ENCODE measurements around the gene ANTXR1. TPM values are rescaled to one million over a fixed set of nuclear protein-coding genes. Genes with fewer than 3 reads are reported as not detected.

The ANTXR1 gene
- polyA plus RNA-seq, 1 of the 3 experiments (the other 2 are of a cell fraction), result 114 TPM

GRCh38 chr2:69178756-69179155 lies 165.8 kb downstream of the ANTXR1 start:
- no peak for DNase-seq
- no peaks in the 10 kb centered on the region for H3K9me2 ChIP-seq
- no peaks in the 10 kb centered on the region for H3K9me3 ChIP-seq
- H3K4me3 ChIP-seq (ENCODE audit: low read depth in 2 of 2, low read length in 1 of 2), result no peak overlapping the region
- POLR2A ChIA-PET, result no interaction called here
- H4K20me1 ChIP-seq (ENCODE audit: insufficient read depth), result no peaks in the 10 kb centered on the region
- TF ChIP-seq MXI1 (IDR thresholded peaks at IDR 0.05; ENCODE audit: low read depth, low read length), result no peak
- TF ChIP-seq TEAD4 (IDR thresholded peaks at IDR 0.05; ENCODE audit: borderline replicate concordance, insufficient read depth), result no peak
- TF ChIP-seq REST (IDR thresholded peaks at IDR 0.05; ENCODE audit: low read depth, low read length), result no peak
- TF ChIP-seq RCOR1 (IDR thresholded peaks at IDR 0.05; ENCODE audit: low read length), result no peak
- no peak for TF ChIP-seq NFIC (IDR thresholded peaks at IDR 0.05; ENCODE audit: borderline replicate concordance)
- TF ChIP-seq USF2 (IDR thresholded peaks at IDR 0.05; ENCODE audit: borderline replicate concordance, low read depth, low read length), result no peak
- TF ChIP-seq TCF12 (IDR thresholded peaks at IDR 0.05), result no peak
- no peak for TF ChIP-seq SIN3A (IDR thresholded peaks at IDR 0.05; ENCODE audit: borderline replicate concordance, low read depth, low read length)
- TF ChIP-seq, protein P1, sequence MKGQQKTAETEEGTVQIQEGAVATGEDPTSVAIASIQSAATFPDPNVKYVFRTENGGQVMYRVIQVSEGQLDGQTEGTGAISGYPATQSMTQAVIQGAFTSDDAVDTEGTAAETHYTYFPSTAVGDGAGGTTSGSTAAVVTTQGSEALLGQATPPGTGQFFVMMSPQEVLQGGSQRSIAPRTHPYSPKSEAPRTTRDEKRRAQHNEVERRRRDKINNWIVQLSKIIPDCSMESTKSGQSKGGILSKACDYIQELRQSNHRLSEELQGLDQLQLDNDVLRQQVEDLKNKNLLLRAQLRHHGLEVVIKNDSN (IDR thresholded peaks at IDR 0.05; ENCODE audit: borderline replicate concordance, low read depth), result no peak
- no peak for TF ChIP-seq ELF1 (IDR thresholded peaks at IDR 0.05)
- no peak for TF ChIP-seq EP300 (IDR thresholded peaks at IDR 0.05; ENCODE audit: borderline replicate concordance in 1 of 2, low read depth in 1 of 2, low read length in 1 of 2)
- H3K9ac ChIP-seq, result no peak overlapping the region
- H3K36me3 ChIP-seq (replicated peaks in 1 of 2; ENCODE audit: control insufficient read depth in 1 of 2, insufficient read depth in 2 of 2, low read length in 1 of 2), result peaks cover 35 to 43% of the 10 kb centered on the region in 2 experiments
- peaks cover 22 to 26% of the 10 kb centered on the region in 2 experiments for H3K4me1 ChIP-seq (ENCODE audit: control insufficient read depth in 1 of 2, insufficient read depth in 2 of 2, low read depth in 1 of 2, low read length in 1 of 2)
- H3K4me2 ChIP-seq, result no peak overlapping the region
- CTCF ChIA-PET, result interaction anchor here (0.7 to 1.0 kb wide), 2 partner anchors 9 to 114 kb away, joined by 3 read pairs; no protein-coding TSS in a partner anchor
- WGBS (ENCODE audit: low lambda C conversion rate), result 84% methylated on average over 3 of the region's 3 CpGs
- no peaks in the 10 kb centered on the region for H3K27me3 ChIP-seq (ENCODE audit: insufficient read depth)
- no peak overlapping the region for H2AFZ ChIP-seq (ENCODE audit: low read depth)
- H3F3A ChIP-seq (replicated peaks; ENCODE audit: insufficient read depth), result peaks cover 19% of the 10 kb centered on the region
- no peak overlapping the region for H3K27ac ChIP-seq (ENCODE audit: low read depth in 2 of 2, low read length in 1 of 2)
- H3K79me2 ChIP-seq (ENCODE audit: insufficient read depth), result no peaks in the 10 kb centered on the region

DNA sequence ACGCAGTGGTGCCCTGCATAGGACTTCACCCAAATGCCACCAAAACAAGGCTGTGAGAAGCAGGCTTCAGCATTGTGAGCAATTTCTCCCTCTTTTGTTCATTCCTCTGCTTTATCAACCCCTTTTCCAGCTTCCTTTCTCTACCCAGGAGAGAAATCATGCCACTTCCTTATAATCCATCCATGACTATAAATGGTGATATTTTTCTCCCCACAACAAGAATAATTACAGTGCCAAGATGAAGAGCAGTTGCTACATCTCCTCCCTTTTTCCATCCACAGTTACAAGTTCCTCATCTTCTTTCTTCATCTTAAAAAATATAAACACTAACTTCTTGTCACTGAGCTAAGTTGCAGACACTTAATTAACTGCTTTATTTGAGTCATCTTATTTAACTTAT lies 167.2 kb downstream of the ANTXR1 start:
- CTCF ChIA-PET, result interaction anchor here (1.2 to 1.5 kb wide), 2 partner anchors 9 to 19 kb away, joined by 3 to 4 read pairs; no protein-coding TSS in a partner anchor

More for the DNA sequence above, 167.2 kb downstream of the ANTXR1 start:
- no peak overlapping the region for H3K27ac ChIP-seq (ENCODE audit: low read depth in 2 of 2, low read length in 1 of 2)
- H2AFZ ChIP-seq (ENCODE audit: low read depth), result no peak overlapping the region
- H3K4me1 ChIP-seq (ENCODE audit: control insufficient read depth in 1 of 2, insufficient read depth in 2 of 2, low read depth in 1 of 2, low read length in 1 of 2), result peaks cover 22 to 36% of the 10 kb centered on the region in 2 experiments
- TF ChIP-seq SMC3 (IDR thresholded peaks at IDR 0.05; ENCODE audit: low read depth, low read length) (no peak), TCF12 (IDR thresholded peaks at IDR 0.05) (no peak), USF2 (IDR thresholded peaks at IDR 0.05; ENCODE audit: borderline replicate concordance, low read depth, low read length) (no peak)
- TF ChIP-seq, protein P2, sequence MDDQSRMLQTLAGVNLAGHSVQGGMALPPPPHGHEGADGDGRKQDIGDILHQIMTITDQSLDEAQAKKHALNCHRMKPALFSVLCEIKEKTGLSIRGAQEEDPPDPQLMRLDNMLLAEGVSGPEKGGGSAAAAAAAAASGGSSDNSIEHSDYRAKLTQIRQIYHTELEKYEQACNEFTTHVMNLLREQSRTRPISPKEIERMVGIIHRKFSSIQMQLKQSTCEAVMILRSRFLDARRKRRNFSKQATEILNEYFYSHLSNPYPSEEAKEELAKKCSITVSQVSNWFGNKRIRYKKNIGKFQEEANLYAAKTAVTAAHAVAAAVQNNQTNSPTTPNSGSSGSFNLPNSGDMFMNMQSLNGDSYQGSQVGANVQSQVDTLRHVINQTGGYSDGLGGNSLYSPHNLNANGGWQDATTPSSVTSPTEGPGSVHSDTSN (IDR thresholded peaks at IDR 0.05), result no peak
- H3K36me3 ChIP-seq (replicated peaks in 1 of 2; ENCODE audit: control insufficient read depth in 1 of 2, insufficient read depth in 2 of 2, low read length in 1 of 2), result peaks cover 44 to 58% of the 10 kb centered on the region in 2 experiments
- no peak for DNase-seq
- 87% methylated on average over 1 of the region's 1 CpG for WGBS (ENCODE audit: low lambda C conversion rate)
- no peaks in the 10 kb centered on the region for H3K79me2 ChIP-seq (ENCODE audit: insufficient read depth)
- H3K9ac ChIP-seq, result no peak overlapping the region
- POLR2A ChIA-PET, result no interaction called here
- no peaks in the 10 kb centered on the region for H4K20me1 ChIP-seq (ENCODE audit: insufficient read depth)
- H3K4me3 ChIP-seq (ENCODE audit: low read depth in 2 of 2, low read length in 1 of 2), result no peak overlapping the region
- no peaks in the 10 kb centered on the region for H3K27me3 ChIP-seq (ENCODE audit: insufficient read depth)
- H3K4me2 ChIP-seq, result no peak overlapping the region
- H3F3A ChIP-seq (replicated peaks; ENCODE audit: insufficient read depth), result peaks cover 15% of the 10 kb centered on the region
- no peaks in the 10 kb centered on the region for H3K9me3 ChIP-seq
- no peaks in the 10 kb centered on the region for H3K9me2 ChIP-seq

Data from SK-N-SH (cell line).